ENCODE data around the gene RREB1. TPM values are rescaled to one million over a fixed set of nuclear protein-coding genes. Genes with fewer than 3 reads are reported as not detected.

RREB1 gene
- polyA plus RNA-seq, 1 donor (not counting 4 experiments of a cell fraction or from before 2014, with no cell fraction given): 6.1 TPM

- TF ChIP-seq CTCF (optimal IDR thresholded peaks at IDR 0.05 in 1 of 3, IDR thresholded peaks at IDR 0.05 in 1 of 3, conservative IDR thresholded peaks at IDR 0.05 in 1 of 3; ENCODE audit: extremely low read depth in 1 of 3, insufficient read depth in 2 of 3, low read length in 3 of 3) (no peak), EZH2 (IDR thresholded peaks at IDR 0.05; ENCODE audit: low read length) (no peak)
Observed at GRCh38 chr6:7154341-7155139, 46.8 kb downstream of the RREB1 start.

GRCh38 chr6:7155871-7156579, 48.3 kb downstream of the RREB1 start:
- Histone ChIP-seq H3K9me1 (ENCODE audit: control insufficient read depth, extremely low read depth, insufficient read depth, low read length) (peaks cover 5% of the 10 kb centered on the region), H3K36me3 (ENCODE audit: control insufficient read depth in 2 of 2, extremely low read depth in 1 of 2, insufficient read depth in 2 of 2, low read length in 2 of 2) (peaks cover 0 to 11% of the 10 kb centered on the region in 2 experiments), H2AFZ (ENCODE audit: control insufficient read depth, low read length) (no peak overlapping the region), H3K27me3 (ENCODE audit: control insufficient read depth, extremely low read depth, insufficient read depth, low read length) (no peaks in the 10 kb centered on the region), H3K4me2 (ENCODE audit: control insufficient read depth, extremely low read depth, insufficient read depth, low read depth, low read length) (peak overlapping the region; percentile 34), H4K20me1 (ENCODE audit: control insufficient read depth, extremely low read depth, insufficient read depth, low read length) (peaks cover 6% of the 10 kb centered on the region), H3K9ac (ENCODE audit: control insufficient read depth, extremely low read depth, insufficient read depth, low read length) (no peak overlapping the region), H3K4me3 (ENCODE audit: control insufficient read depth in 2 of 3, extremely low read depth in 1 of 3, insufficient read depth in 2 of 3, low read depth in 1 of 3, low read length in 3 of 3) (no peak overlapping the region), H3K27ac (ENCODE audit: control insufficient read depth, insufficient read depth, low read length) (peak overlapping the region; percentile 24), H3K79me2 (ENCODE audit: control insufficient read depth, insufficient read depth, low read length) (peaks cover 92% of the 10 kb centered on the region), H3K9me3 (ENCODE audit: control insufficient read depth, low read depth, low read length) (no peaks in the 10 kb centered on the region), H3K4me1 (ENCODE audit: control insufficient read depth, extremely low read depth, insufficient read depth, low read length) (peaks cover 59% of the 10 kb centered on the region)
- TF ChIP-seq CTCF (optimal IDR thresholded peaks at IDR 0.05 in 1 of 3, IDR thresholded peaks at IDR 0.05 in 1 of 3, conservative IDR thresholded peaks at IDR 0.05 in 1 of 3; ENCODE audit: extremely low read depth in 1 of 3, insufficient read depth in 2 of 3, low read length in 3 of 3): no peak
- TF ChIP-seq EZH2 (IDR thresholded peaks at IDR 0.05; ENCODE audit: low read length): no peak
- FAIRE-seq: no peak
- DNase-seq (ENCODE audit: low read depth, low spot score): no peak
- dilution Hi-C loops (cut with MboI; ENCODE audit: extremely low pct_ligation_motif_present, low sequenced_read_pairs): no loop called here

More at GRCh38 chr6:7154341-7155139, 46.8 kb downstream of the RREB1 start:
- H3K27ac ChIP-seq (ENCODE audit: control insufficient read depth, insufficient read depth, low read length): no peak overlapping the region
- H3K9me3 ChIP-seq (ENCODE audit: control insufficient read depth, low read depth, low read length): no peaks in the 10 kb centered on the region
- peaks cover 92% of the 10 kb centered on the region for H3K79me2 ChIP-seq (ENCODE audit: control insufficient read depth, insufficient read depth, low read length)
- peaks cover 0 to 11% of the 10 kb centered on the region in 2 experiments for H3K36me3 ChIP-seq (ENCODE audit: control insufficient read depth in 2 of 2, extremely low read depth in 1 of 2, insufficient read depth in 2 of 2, low read length in 2 of 2)
- peaks cover 11% of the 10 kb centered on the region for H4K20me1 ChIP-seq (ENCODE audit: control insufficient read depth, extremely low read depth, insufficient read depth, low read length)
- dilution Hi-C loops (cut with MboI; ENCODE audit: extremely low pct_ligation_motif_present, low sequenced_read_pairs): no loop called here
- no peaks in the 10 kb centered on the region for H3K27me3 ChIP-seq (ENCODE audit: control insufficient read depth, extremely low read depth, insufficient read depth, low read length)
- FAIRE-seq: no peak
- H3K4me1 ChIP-seq (ENCODE audit: control insufficient read depth, extremely low read depth, insufficient read depth, low read length): peaks cover 64% of the 10 kb centered on the region
- no peak overlapping the region for H3K4me3 ChIP-seq (ENCODE audit: control insufficient read depth in 2 of 3, extremely low read depth in 1 of 3, insufficient read depth in 2 of 3, low read depth in 1 of 3, low read length in 3 of 3)
- no peak overlapping the region for H3K9ac ChIP-seq (ENCODE audit: control insufficient read depth, extremely low read depth, insufficient read depth, low read length)
- H3K9me1 ChIP-seq (ENCODE audit: control insufficient read depth, extremely low read depth, insufficient read depth, low read length): peaks cover 5% of the 10 kb centered on the region
- DNase-seq (ENCODE audit: low read depth, low spot score): no peak
- no peak overlapping the region for H2AFZ ChIP-seq (ENCODE audit: control insufficient read depth, low read length)
- no peak overlapping the region for H3K4me2 ChIP-seq (ENCODE audit: control insufficient read depth, extremely low read depth, insufficient read depth, low read depth, low read length)

Measured in keratinocyte (primary cell).